Gastroesophageal sphincter (tissue), 3 donors: ENCODE measurements around the gene CIPC.

ENCODE experiments used
- EP300 ChIP-seq: sonication (generic); formaldehyde crosslinking; IDR thresholded peaks from one replicate; pipeline ENCODE4 v1.6.1; 2017; ENCODE audit warnings: antibody characterized with exemption, mild to moderate bottlenecking
- POLR2A ChIP-seq, 2 donors: fragments of 450-650 bp; IDR thresholded peaks; one replicate each; pipeline ENCODE4 v1.6.1; 2017; ENCODE audit warnings: antibody characterized with exemption in 2 of 2, mild to moderate bottlenecking in 2 of 2, moderate library complexity in 1 of 2
- POLR2AphosphoS5 ChIP-seq: sonication (generic); formaldehyde crosslinking; IDR thresholded peaks from one replicate; pipeline ENCODE4 v1.6.1; 2017; ENCODE audit warnings: antibody characterized with exemption
- TF ChIP-seq, protein P1 (sequence below), 4 experiments: fragments of 200-600 bp in 2 of 4; fragments of 450-650 bp in 2 of 4; sonication (generic) in 1 of 4; IDR thresholded peaks; one replicate each; pipeline ENCODE4 v1.5.1; 2017 to 2019; ENCODE audit warnings: antibody characterized with exemption in 4 of 4, mild to moderate bottlenecking in 2 of 4, moderate library complexity in 2 of 4

- TF ChIP-seq, protein P1, sequence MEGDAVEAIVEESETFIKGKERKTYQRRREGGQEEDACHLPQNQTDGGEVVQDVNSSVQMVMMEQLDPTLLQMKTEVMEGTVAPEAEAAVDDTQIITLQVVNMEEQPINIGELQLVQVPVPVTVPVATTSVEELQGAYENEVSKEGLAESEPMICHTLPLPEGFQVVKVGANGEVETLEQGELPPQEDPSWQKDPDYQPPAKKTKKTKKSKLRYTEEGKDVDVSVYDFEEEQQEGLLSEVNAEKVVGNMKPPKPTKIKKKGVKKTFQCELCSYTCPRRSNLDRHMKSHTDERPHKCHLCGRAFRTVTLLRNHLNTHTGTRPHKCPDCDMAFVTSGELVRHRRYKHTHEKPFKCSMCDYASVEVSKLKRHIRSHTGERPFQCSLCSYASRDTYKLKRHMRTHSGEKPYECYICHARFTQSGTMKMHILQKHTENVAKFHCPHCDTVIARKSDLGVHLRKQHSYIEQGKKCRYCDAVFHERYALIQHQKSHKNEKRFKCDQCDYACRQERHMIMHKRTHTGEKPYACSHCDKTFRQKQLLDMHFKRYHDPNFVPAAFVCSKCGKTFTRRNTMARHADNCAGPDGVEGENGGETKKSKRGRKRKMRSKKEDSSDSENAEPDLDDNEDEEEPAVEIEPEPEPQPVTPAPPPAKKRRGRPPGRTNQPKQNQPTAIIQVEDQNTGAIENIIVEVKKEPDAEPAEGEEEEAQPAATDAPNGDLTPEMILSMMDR (IDR thresholded peaks at IDR 0.05) = no peak
- TF ChIP-seq POLR2A (IDR thresholded peaks at IDR 0.05) = no peak
- TF ChIP-seq POLR2AphosphoS5 = no peak
- no peak for TF ChIP-seq EP300
These were observed 60.3 kb downstream of the CIPC start for GRCh38 chr14:77158175-77158881.
